Natural killer cell treated with Interleukin-12 subunit alpha and Interleukin-12 subunit beta and Interleukin-15 and Interleukin-18, amount 100 ng/mL, for 72 hours (primary cell): ENCODE data around the gene MYO1E. TPM values are rescaled to one million over a fixed set of nuclear protein-coding genes. Genes with fewer than 3 reads are reported as not detected.
"Not testable (repeated sequence)": the region's sequence is repeated elsewhere in the genome, so short reads cannot be mapped to it uniquely, and the experiment has no call there.

Experiments
- ATAC-seq, 2 donors: fragments of 150-1000 bp; cut with Tn5 transposase in 1 of 2; sonication (Bioruptor Pico), chemical (Tn5 transposase) in 1 of 2; 2 replicates each; pipeline ENCODE4 v1.10.0; 2021
- DNase-seq: peaks from one replicate; pipeline ENCODE4 v3.0.0; 2022; ENCODE audit warnings: low spot score
- H3K27ac Mint-ChIP-seq, 2 donors: 1 replicate in 1 of 2; 2 replicates in 1 of 2; pipeline ENCODE4 v1.8.0; 2022; ENCODE audit warnings: mixed read lengths in 2 of 2, mild to moderate bottlenecking in 1 of 2, moderate library complexity in 1 of 2
- H3K27me3 Mint-ChIP-seq, 2 donors: 1 replicate in 1 of 2; 2 replicates in 1 of 2; pipeline ENCODE4 v1.8.0; 2022; ENCODE audit warnings: mixed read lengths in 2 of 2
- H3K36me3 Mint-ChIP-seq: one replicate; pipeline ENCODE4 v1.8.0; 2022; ENCODE audit warnings: mixed read lengths
- H3K4me1 Mint-ChIP-seq, 2 donors: 1 replicate in 1 of 2; 2 replicates in 1 of 2; pipeline ENCODE4 v1.8.0; 2022; ENCODE audit warnings: low read depth in 2 of 2, mixed read lengths in 2 of 2, mild to moderate bottlenecking in 1 of 2
- H3K4me3 Mint-ChIP-seq: one replicate; pipeline ENCODE4 v1.8.0; 2022; ENCODE audit warnings: mixed read lengths
- H3K9me3 Mint-ChIP-seq: 2 replicates; pipeline ENCODE4 v1.8.0; 2022; ENCODE audit warnings: mixed read lengths
- total RNA-seq, 2 donors: library from RNA; stranded (reverse); gene quantifications; one replicate each; pipeline ENCODE4 v1.2.3, GENCODE V29; 2022

The MYO1E gene
- total RNA-seq, 2 donors from 2014 or later: 3.7 to 20.0 TPM

DNA sequence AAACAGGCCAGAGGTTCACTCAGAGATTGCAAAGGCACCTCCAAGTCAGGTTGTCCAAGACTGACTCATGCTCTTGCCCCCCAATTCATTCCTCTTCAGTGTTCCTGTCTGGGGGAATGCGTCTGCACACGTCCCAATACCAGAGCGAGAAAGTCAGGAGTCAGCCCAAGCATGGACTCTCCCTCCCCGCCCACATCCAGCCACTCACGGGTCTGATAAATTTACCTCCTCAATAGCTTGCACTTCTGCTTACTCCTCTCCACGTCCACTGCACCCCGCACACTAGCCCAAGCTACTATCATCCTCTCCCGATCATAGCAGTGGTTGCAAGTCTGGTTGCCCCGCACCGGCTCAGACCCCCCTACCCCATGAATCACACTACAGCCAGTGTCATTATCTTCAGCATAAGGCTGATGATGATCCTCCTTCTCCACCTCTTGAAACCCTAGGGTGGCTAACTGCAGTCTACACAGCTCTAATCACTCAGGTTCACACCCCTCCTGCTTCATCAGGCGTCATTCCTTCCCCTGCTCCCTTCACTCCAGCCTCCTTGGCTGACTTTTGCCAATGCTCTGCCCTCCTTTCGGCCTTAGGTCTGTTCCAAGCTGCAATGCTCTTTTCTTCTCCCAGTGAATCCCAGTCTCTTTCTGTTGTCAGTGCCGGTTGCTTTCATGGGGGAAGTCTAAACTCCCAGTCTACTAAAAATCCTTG, 27.6 kb upstream of the MYO1E start:
- peaks cover 14% of the 10 kb centered on the region in 2 donors for H3K4me1 Mint-ChIP-seq
- peaks cover 37 to 56% of the 10 kb centered on the region in 2 donors for H3K27me3 Mint-ChIP-seq
- H3K4me3 Mint-ChIP-seq: no peak overlapping the region
- no peaks in the 10 kb centered on the region for H3K36me3 Mint-ChIP-seq
- ATAC-seq: no peak
- no peaks in the 10 kb centered on the region for H3K9me3 Mint-ChIP-seq
- peak overlapping the region in 1 of 2 donors; percentile 19 for H3K27ac Mint-ChIP-seq
- DNase-seq: no peak

DNA sequence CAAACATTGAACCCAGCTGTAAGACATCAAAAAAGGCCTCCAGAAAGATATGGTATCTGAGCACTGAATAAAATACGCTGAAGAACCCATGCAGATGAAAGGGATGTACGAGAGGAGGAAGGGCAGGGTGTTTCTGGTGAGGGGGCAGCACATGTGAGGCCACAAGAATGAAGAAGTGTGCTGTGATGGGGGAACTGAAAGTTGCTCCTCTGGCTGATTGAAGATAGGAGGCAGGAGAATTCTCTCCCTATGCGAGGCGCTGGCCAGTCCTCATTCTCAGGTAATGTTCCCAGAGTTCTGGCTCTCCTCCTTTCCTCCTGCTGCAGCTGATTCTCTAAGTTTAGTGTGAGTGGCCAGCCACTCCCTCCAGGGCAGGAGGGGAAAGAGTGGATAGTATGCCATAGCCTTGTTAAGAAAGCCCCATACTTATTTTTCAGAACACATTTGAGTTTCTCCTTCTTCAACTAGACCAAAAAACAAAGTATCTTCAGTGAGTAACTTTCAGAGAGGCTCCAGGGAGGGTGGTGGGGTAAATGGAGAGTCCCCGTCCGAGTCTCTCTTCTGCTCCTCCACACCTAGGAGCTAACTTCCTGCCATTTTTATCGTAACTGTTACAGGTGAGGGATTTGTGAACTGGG, 26.9 kb upstream of the MYO1E start:
- Mint-ChIP-seq H3K27me3 (peaks cover 39 to 49% of the 10 kb centered on the region in 2 donors), H3K27ac (no peak overlapping the region), H3K4me1 (peaks cover 15 to 16% of the 10 kb centered on the region in 2 donors), H3K9me3 (no peaks in the 10 kb centered on the region), H3K4me3 (no peak overlapping the region), H3K36me3 (no peaks in the 10 kb centered on the region)
- DNase-seq (no peak), ATAC-seq (no peak)

DNA sequence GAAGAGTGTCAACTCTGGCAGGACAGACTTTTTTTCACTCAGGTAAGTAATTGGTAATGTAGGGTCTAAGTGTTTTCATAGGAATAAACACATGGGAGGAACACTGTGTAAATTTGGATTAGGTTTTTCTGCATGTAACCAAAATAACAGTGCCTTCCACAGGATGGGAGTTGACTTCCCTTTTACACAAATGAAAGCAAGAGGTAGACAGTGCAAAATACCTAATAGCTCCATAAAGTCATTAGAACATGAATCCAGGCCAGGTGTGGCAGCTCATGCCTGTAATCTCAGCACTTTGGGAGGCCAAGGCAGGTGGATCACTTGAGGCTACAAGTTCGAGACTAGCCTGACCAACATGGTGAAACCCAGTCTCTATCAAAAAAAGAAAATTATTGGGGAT, 25.5 kb upstream of the MYO1E start:
- peaks cover 46 to 55% of the 10 kb centered on the region in 2 donors for H3K27me3 Mint-ChIP-seq
- no peaks in the 10 kb centered on the region for H3K36me3 Mint-ChIP-seq
- H3K27ac Mint-ChIP-seq: no peak overlapping the region
- peaks cover 23% of the 10 kb centered on the region in 2 donors for H3K4me1 Mint-ChIP-seq
- ATAC-seq (no peak), DNase-seq (no peak)
- no peak overlapping the region for H3K4me3 Mint-ChIP-seq
- H3K9me3 Mint-ChIP-seq: no peaks in the 10 kb centered on the region

DNA sequence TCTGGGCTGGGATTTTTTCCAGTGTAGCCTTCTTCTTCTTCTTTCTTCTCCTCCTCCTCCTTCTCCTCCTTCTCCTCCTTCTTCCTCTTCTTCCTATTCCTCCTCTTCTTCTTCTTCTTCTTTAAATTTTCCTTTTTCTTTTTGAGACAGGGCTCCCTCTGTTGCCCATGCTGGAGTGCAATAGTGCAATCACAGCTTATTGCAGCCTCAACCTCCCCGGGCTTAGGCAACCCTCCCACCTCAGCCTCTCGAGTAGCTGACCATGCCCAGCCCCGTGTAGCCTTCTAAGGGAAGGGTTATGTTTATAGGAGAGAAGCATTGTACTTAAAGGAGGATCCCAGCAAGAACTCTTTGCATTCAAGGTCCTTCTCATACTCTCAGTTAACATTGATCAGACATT, 24.0 kb upstream of the MYO1E start:
- no peaks in the 10 kb centered on the region for H3K9me3 Mint-ChIP-seq
- no peaks in the 10 kb centered on the region for H3K36me3 Mint-ChIP-seq
- H3K27me3 Mint-ChIP-seq: peaks cover 44 to 50% of the 10 kb centered on the region in 2 donors
- DNase-seq (no peak), ATAC-seq (no peak)
- H3K4me1 Mint-ChIP-seq: peaks cover 23% of the 10 kb centered on the region in 2 donors
- H3K4me3 Mint-ChIP-seq: no peak overlapping the region
- no peak overlapping the region for H3K27ac Mint-ChIP-seq

DNA sequence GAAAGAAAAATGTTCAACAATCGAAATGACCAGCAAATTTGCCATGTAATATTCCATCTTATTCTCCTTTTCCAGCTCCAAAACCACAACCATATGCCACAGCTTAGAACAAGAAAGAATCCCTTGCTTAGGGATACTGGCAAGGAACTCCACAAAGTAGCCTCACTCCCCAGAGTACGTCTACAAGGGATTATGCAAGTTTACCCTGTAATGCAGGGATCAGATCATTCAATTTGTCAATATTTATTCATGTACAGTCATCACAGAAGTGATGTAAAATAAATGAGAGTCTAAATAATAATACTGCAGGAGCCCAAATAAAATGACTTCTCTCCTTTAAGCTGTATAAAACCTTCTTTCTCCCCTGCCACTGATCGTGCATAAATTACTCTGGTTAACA, 23.5 kb upstream of the MYO1E start:
- ATAC-seq: no peak
- Mint-ChIP-seq H3K36me3 (no peaks in the 10 kb centered on the region), H3K9me3 (no peaks in the 10 kb centered on the region), H3K4me3 (no peak overlapping the region), H3K27ac (no peak overlapping the region), H3K4me1 (peaks cover 23% of the 10 kb centered on the region in 2 donors), H3K27me3 (peaks cover 42 to 46% of the 10 kb centered on the region in 2 donors)
- no peak for DNase-seq

DNA sequence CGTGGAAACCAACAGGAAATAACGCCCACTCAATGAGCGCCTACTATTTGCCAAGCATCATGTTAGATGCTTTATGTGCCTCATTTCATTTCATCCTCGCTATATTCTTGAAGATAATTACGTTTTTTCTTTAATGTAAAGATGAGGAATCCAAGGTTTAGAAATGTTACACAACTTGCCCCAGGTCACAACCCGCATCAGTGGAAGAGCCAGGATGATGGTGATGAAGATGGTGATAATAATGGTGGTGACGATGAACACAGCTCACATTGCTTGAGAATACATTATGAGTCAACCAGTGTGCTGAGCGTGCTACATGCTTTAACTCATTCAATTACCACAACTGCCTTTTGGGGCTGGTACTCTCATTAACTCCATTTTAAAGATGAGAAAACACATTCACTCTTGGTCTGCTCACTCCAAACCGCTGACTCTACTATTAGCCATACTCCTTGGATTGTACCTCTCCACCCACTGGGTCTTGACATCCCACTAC, 21.5 kb upstream of the MYO1E start:
- Mint-ChIP-seq H3K27ac (no peak overlapping the region), H3K9me3 (no peaks in the 10 kb centered on the region), H3K27me3 (peaks cover 30 to 32% of the 10 kb centered on the region in 2 donors), H3K4me3 (no peak overlapping the region), H3K4me1 (peaks cover 13 to 17% of the 10 kb centered on the region in 2 donors), H3K36me3 (no peaks in the 10 kb centered on the region)
- DNase-seq (no peak), ATAC-seq (no peak)

DNA sequence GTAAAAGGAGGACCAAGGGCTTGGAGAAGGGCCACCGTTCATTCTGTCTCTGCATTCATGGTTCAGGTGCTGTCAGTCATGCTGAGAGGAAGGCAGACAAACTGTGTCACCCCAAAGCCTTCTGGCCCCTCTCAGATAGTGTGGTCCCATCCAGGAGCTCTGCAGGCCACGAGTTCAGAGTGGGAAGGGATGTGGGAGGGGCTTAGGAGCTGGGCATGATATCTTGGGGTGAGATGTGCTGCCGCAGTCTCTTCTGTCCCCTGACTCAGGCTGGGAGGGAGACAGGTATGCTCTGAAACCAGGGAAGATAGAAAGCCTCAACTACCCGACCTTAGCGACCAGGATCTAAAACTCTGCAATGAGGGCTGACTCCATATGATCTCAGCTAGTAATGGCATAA, 19.6 kb upstream of the MYO1E start:
- Mint-ChIP-seq H3K36me3 (no peaks in the 10 kb centered on the region), H3K4me1 (peaks cover 15 to 20% of the 10 kb centered on the region in 2 donors), H3K4me3 (no peak overlapping the region), H3K9me3 (no peaks in the 10 kb centered on the region), H3K27me3 (peaks cover 21 to 29% of the 10 kb centered on the region in 2 donors), H3K27ac (no peak overlapping the region)
- DNase-seq: no peak
- no peak for ATAC-seq

DNA sequence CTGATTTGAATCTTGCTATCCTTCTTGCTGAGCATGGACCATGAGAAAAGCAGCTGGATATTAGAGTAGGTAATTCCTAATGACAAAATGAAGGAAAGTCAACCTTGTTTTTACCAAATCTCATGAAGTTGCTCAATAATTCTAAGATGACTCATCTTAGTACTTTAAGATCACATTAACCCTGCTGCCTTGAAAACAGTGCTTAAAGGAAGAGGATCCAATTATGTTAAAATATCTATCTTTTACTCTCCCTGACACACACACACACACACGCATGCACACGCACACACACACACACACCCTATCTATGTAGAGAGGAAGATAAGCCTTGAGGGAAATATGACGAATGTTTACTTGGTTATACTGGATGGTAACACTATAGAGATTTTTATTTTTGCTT, 16.0 kb upstream of the MYO1E start:
- DNase-seq: no peak
- Mint-ChIP-seq H3K4me1 (peaks cover 16 to 18% of the 10 kb centered on the region in 2 donors), H3K4me3 (no peak overlapping the region), H3K9me3 (no peaks in the 10 kb centered on the region), H3K27me3 (peaks cover 8 to 15% of the 10 kb centered on the region in 2 donors), H3K36me3 (no peaks in the 10 kb centered on the region), H3K27ac (no peak overlapping the region)
- ATAC-seq: no peak

DNA sequence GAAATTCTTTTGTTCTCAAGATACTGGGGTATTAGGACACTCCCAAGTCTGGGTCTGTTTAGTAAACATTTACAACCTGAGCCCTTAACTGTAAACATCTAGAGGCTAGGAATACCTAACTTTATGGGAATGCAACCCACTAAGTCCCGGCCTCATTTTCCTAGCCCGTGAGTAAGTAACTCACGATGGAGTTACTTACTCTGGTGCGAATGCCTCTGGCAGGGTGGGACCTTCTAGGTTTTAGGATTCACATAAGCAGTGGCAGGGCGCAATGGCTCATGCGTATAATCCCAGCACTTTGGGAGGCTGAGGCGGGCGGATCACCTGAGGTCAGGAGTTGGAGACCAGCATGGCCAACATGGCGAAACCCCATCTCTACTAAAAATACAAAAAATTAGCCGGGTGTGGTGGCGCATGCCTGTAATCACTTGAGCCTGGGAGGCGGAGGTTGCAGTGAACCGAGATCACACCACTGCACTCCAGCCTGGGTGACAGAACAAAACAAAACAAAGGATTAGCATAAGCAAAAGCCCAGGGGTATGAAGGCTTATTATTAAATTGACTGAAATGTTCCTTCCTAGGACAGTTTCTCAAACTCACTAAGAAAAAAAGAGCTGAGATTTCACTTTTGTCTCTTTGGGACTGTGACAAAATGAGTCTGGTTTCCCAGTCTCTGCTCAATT, 14.7 kb upstream of the MYO1E start:
- not testable (repeated sequence) for H3K27ac Mint-ChIP-seq, ATAC-seq

DNA sequence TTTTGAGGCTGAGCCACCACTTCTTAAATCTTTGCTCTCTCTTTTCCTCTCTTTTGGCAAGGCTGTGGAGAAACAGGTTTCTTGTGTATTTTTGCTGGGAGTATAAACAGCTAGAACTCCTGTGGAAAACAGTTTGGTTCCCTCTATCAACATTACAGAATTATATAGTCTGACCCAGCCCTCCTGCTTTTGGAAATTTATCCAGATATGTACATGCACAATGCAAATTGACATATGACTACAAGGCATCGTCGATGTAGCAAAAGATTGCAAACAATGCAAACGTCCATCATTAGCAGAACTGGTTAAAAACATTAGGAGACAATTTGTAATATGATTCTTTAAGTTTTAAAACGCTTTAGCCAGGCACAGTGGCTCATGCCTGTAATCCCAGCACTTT, 12.5 kb upstream of the MYO1E start:
- Mint-ChIP-seq H3K4me3 (peak overlapping the region; percentile 30), H3K27ac (no peak overlapping the region), H3K4me1 (peaks cover 16 to 18% of the 10 kb centered on the region in 2 donors), H3K27me3 (peaks cover 8 to 20% of the 10 kb centered on the region in 2 donors), H3K36me3 (no peaks in the 10 kb centered on the region), H3K9me3 (no peaks in the 10 kb centered on the region)
- DNase-seq (no peak), ATAC-seq (no peak)

More for the DNA sequence above, 14.7 kb upstream of the MYO1E start:
- H3K36me3 Mint-ChIP-seq, H3K9me3 Mint-ChIP-seq, H3K4me3 Mint-ChIP-seq, DNase-seq: not testable (repeated sequence)
- peaks cover 16 to 18% of the 10 kb centered on the region in 2 donors for H3K4me1 Mint-ChIP-seq
- H3K27me3 Mint-ChIP-seq: peaks cover 8 to 15% of the 10 kb centered on the region in 2 donors

DNA sequence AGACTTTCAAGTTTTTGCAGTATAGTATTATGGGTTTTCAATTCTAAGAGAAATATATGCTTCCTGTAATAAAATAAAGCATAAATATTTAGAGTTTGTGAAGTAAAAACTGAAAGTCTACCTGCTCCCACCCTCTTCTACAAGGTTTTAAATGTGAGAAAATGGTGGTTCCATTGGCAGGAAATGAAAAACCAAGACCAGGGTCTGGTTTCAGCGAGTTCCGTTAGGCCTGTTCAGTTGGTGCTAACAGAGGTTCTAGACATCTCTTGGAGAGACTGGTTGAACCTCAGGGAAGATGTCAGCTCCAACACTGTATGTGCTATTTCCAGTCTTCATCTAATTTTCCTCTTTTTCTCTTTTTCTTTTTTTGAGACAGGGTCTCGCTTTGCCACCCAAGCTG, 11.8 kb upstream of the MYO1E start:
- ATAC-seq: peak; percentile 69 to 72
- peaks cover 9 to 24% of the 10 kb centered on the region in 2 donors for H3K27me3 Mint-ChIP-seq
- peaks cover 16% of the 10 kb centered on the region in 2 donors for H3K4me1 Mint-ChIP-seq
- peak overlapping the region; percentile 30 for H3K4me3 Mint-ChIP-seq
- no peaks in the 10 kb centered on the region for H3K9me3 Mint-ChIP-seq
- no peak for DNase-seq
- no peak overlapping the region for H3K27ac Mint-ChIP-seq
- H3K36me3 Mint-ChIP-seq: no peaks in the 10 kb centered on the region

DNA sequence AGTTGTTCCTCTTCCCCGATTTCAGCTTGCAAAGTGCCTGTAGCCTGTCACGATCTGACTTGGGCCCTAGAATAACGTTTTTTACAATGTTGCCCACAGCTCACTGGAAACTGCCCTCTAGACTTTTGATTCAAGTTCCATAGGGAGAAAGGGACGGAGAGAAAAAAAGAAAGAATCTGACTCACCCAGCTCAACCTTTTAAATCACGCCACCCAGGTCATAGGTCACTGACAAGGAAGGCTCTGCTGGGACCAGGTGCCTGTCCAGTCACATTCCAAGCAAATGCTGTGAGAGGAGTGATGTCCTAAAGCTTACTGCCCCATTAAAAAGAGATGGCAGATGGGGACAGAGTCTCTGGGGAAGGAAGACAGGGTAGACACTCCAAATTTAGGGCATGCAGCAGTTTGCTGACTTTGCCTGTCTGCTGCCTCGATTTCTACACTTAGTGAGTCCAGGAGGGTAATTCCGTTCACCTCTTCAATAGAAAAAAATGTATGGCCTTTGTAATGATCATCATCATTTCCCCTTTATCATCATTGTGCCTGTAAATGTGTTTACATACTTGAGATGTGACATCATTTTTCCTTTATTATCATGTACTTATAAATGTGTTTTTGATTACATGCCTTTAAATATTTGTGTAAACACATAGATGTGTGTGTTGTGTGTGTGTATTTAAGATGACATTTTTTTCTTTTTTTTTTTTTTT, 8.4 kb upstream of the MYO1E start:
- H3K9me3 Mint-ChIP-seq: no peaks in the 10 kb centered on the region
- no peak for DNase-seq
- ATAC-seq: no peak
- no peaks in the 10 kb centered on the region for H3K36me3 Mint-ChIP-seq
- peaks cover 7 to 13% of the 10 kb centered on the region in 2 donors for H3K27me3 Mint-ChIP-seq
- no peak overlapping the region for H3K4me3 Mint-ChIP-seq
- H3K4me1 Mint-ChIP-seq: peaks cover 7 to 9% of the 10 kb centered on the region in 2 donors
- H3K27ac Mint-ChIP-seq: no peak overlapping the region

DNA sequence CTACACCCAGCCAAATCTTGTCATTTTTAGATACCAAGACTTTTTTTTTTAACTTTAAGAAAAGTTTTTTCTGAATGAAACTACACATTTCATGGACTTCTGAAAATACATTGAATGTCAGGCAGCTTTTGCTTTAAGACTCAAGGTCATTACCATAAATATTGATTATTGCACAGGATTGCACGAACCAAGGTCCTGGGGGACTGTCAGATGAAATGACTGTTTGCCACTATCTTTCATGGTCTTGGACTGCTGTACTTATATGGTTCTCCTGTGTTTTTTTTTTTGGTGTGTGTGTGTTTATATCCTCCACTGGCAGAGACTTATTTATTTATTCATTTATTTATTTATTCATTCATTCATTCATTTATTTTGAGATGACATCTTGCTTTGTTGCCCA, 6.9 kb upstream of the MYO1E start:
- H3K27me3 Mint-ChIP-seq: peaks cover 6 to 13% of the 10 kb centered on the region in 2 donors
- H3K27ac Mint-ChIP-seq: no peak overlapping the region
- no peaks in the 10 kb centered on the region for H3K9me3 Mint-ChIP-seq
- no peak for ATAC-seq
- DNase-seq: no peak
- no peaks in the 10 kb centered on the region for H3K36me3 Mint-ChIP-seq
- H3K4me1 Mint-ChIP-seq: peaks cover 0 to 1% of the 10 kb centered on the region in 2 donors
- no peak overlapping the region for H3K4me3 Mint-ChIP-seq
